Ovary (tissue), 3 donors: ENCODE results near the gene FADS2.

Experiments
- EP300 ChIP-seq: sonication (generic); formaldehyde crosslinking; IDR thresholded peaks from one replicate; pipeline ENCODE4 v1.6.1; 2017; ENCODE audit warnings: antibody characterized with exemption
- POLR2A ChIP-seq: fragments of 450-650 bp; IDR thresholded peaks from one replicate; pipeline ENCODE4 v1.6.1; 2017; ENCODE audit warnings: antibody characterized with exemption, mild to moderate bottlenecking, moderate library complexity
- TF ChIP-seq, protein P1 (sequence below), 3 donors: fragments of 450-650 bp in 2 of 3; fragments of 200-600 bp in 1 of 3; IDR thresholded peaks; one replicate each; pipeline versions ENCODE4 v1.5.1 to v1.8.0; 2016 to 2022; ENCODE audit warnings: antibody characterized with exemption in 3 of 3, mild to moderate bottlenecking in 1 of 3
- donor health status: DM: no; HTN: no; CAD: no.

DNA sequence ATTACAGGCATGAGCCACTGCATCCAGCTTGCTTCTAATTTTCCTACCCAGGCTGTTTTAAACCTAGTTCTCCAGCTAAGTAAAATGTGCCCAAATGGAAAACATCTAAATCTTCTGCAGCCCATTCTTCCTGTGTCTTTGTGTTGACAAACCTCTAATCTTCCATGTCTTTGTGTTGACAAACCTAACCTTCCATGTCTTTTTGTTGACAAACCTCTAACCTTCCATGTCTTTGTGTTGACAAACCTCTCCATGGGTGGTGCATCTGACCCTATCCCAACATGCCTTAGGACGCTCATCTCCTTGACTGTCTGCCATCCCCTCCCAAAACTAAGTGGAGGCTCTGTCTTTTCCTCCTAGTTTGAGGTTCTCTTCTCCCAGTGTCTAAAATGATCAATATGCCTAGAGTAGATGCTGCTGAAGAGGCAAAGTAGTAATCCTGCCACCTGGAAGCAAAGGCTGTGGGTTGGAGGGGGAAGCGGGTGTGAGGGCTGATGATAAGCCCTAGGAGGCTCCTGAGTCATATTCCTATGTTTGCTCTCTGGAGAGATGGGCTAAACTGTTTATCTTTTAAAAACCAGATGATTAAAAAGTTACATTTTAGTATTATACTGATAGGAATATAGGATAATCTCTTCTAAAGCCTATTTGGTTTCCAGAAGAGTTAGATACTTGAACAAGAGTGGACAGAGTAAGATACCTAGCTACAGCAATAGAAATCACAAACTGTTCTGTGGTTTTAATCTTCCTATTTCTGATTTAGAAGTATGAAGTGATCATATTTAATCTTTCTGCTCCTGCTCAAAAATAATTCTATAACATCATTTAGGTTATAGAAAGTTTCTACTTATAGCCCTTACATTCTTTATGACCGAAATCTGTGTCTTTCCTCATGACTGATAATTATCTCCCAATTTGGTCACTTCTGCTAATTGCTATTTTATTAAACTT is 27.5 kb upstream of the FADS2 start:
- TF ChIP-seq, protein P1, sequence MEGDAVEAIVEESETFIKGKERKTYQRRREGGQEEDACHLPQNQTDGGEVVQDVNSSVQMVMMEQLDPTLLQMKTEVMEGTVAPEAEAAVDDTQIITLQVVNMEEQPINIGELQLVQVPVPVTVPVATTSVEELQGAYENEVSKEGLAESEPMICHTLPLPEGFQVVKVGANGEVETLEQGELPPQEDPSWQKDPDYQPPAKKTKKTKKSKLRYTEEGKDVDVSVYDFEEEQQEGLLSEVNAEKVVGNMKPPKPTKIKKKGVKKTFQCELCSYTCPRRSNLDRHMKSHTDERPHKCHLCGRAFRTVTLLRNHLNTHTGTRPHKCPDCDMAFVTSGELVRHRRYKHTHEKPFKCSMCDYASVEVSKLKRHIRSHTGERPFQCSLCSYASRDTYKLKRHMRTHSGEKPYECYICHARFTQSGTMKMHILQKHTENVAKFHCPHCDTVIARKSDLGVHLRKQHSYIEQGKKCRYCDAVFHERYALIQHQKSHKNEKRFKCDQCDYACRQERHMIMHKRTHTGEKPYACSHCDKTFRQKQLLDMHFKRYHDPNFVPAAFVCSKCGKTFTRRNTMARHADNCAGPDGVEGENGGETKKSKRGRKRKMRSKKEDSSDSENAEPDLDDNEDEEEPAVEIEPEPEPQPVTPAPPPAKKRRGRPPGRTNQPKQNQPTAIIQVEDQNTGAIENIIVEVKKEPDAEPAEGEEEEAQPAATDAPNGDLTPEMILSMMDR (IDR thresholded peaks at IDR 0.05), result no peak
- TF ChIP-seq POLR2A (no peak), EP300 (no peak)
